HG03521 (cell line): Measurements from ENCODE around the gene FOXL1.

ENCODE experiments used
- ATAC-seq: cut with Tn5 transposase; IDR thresholded peaks from one replicate; pipeline ENCODE4 v1.9.1; 2021; ENCODE audit warnings: mild to moderate bottlenecking, moderate library complexity; ENCODE audit not compliant: unreplicated experiment

Gene FOXL1

GRCh38 chr16:86567701-86568581 lies 10.4 kb upstream of the FOXL1 start:
- no peak for ATAC-seq

GRCh38 chr16:86568677-86569623 lies 9.4 kb upstream of the FOXL1 start:
- ATAC-seq, result no peak

GRCh38 chr16:86569701-86570447 lies 8.5 kb upstream of the FOXL1 start:
- ATAC-seq, result no peak

GRCh38 chr16:86570558-86571529 lies 7.5 kb upstream of the FOXL1 start:
- no peak for ATAC-seq

- no peak for ATAC-seq
These were observed 6.8 kb upstream of the FOXL1 start for GRCh38 chr16:86571530-86571915.

- ATAC-seq, result no peak
These were observed 6.3 kb upstream of the FOXL1 start for GRCh38 chr16:86572041-86572521.

GRCh38 chr16:86572606-86573005 lies 5.7 kb upstream of the FOXL1 start:
- no peak for ATAC-seq

GRCh38 chr16:86573215-86573614 lies 5.1 kb upstream of the FOXL1 start:
- ATAC-seq, result no peak

GRCh38 chr16:86573646-86574508 lies 4.5 kb upstream of the FOXL1 start:
- ATAC-seq, result no peak

GRCh38 chr16:86574646-86575045 lies 3.7 kb upstream of the FOXL1 start:
- no peak for ATAC-seq

- ATAC-seq, result no peak
These were observed 3.2 kb upstream of the FOXL1 start for GRCh38 chr16:86575095-86575685.

- no peak for ATAC-seq
These were observed 2.4 kb upstream of the FOXL1 start for GRCh38 chr16:86575754-86576557.

- no peak for ATAC-seq
These were observed 1.6 kb upstream of the FOXL1 start for GRCh38 chr16:86576591-86577313.

- no peak for ATAC-seq
These were observed 906 bp upstream of the FOXL1 start for GRCh38 chr16:86577314-86577971.

- ATAC-seq, result no peak
These were observed 390 bp downstream of the FOXL1 start for GRCh38 chr16:86578611-86579267.
